HG03108 (cell line): ENCODE measurements around the gene ZFP3.
"Not testable (repeated sequence)": the region's sequence is repeated elsewhere in the genome, so short reads cannot be mapped to it uniquely, and the experiment has no call there.

ENCODE experiments used
- ATAC-seq: cut with Tn5 transposase; IDR thresholded peaks from one replicate; pipeline ENCODE4 v1.9.1; 2021; ENCODE audit warnings: moderate library complexity; ENCODE audit not compliant: unreplicated experiment

Gene ZFP3

GRCh38 chr17:5077275-5077674 lies 992 bp upstream of the ZFP3 start:
- not testable (repeated sequence) for ATAC-seq

- no peak for ATAC-seq
Measured at GRCh38 chr17:5077781-5078105, 524 bp upstream of the ZFP3 start.

- ATAC-seq: no peak
Measured at GRCh38 chr17:5080591-5080990, 2.3 kb downstream of the ZFP3 start.

GRCh38 chr17:5092218-5093010 lies 14.1 kb downstream of the ZFP3 start:
- no peak for ATAC-seq

GRCh38 chr17:5096731-5097100 lies 18.4 kb downstream of the ZFP3 start:
- no peak for ATAC-seq

- ATAC-seq: no peak
Measured at GRCh38 chr17:5097101-5097834, 19.0 kb downstream of the ZFP3 start.

GRCh38 chr17:5099271-5099670 lies 21.0 kb downstream of the ZFP3 start:
- no peak for ATAC-seq

- no peak for ATAC-seq
Measured at GRCh38 chr17:5100832-5101231, 22.6 kb downstream of the ZFP3 start.

GRCh38 chr17:5110816-5111215 lies 32.5 kb downstream of the ZFP3 start:
- no peak for ATAC-seq

- ATAC-seq: peak; percentile 83
Measured at GRCh38 chr17:5111402-5112204, 33.3 kb downstream of the ZFP3 start, which contains the start of gene ZNF232. Gene ZNF232, minus strand, starts transcription at chr17:5111878. Its CDS starts 56 bp downstream, at chr17:5111822.

- ATAC-seq: no peak
Measured at GRCh38 chr17:5115673-5116651, 37.7 kb downstream of the ZFP3 start, which contains the start of gene USP6. Gene USP6, plus strand, starts transcription at chr17:5116032. Its CDS starts 14,336 bp downstream, at chr17:5130368.

GRCh38 chr17:5118219-5118618 lies 40.0 kb downstream of the ZFP3 start:
- no peak for ATAC-seq

GRCh38 chr17:5120036-5120435 lies 41.8 kb downstream of the ZFP3 start:
- no peak for ATAC-seq

GRCh38 chr17:5120436-5121185 lies 42.3 kb downstream of the ZFP3 start:
- not testable (repeated sequence) for ATAC-seq

- ATAC-seq: no peak
Measured at GRCh38 chr17:5121186-5121841, 43.0 kb downstream of the ZFP3 start.

GRCh38 chr17:5122056-5122455 lies 43.8 kb downstream of the ZFP3 start:
- not testable (repeated sequence) for ATAC-seq

- ATAC-seq: no peak
Measured at GRCh38 chr17:5122586-5123342, 44.5 kb downstream of the ZFP3 start.
